ENCODE measurements around the gene HHATL.

The HHATL gene

GRCh38 chr3:42672515-42672914, 30.1 kb downstream of the HHATL start:
- Histone ChIP-seq H2AFZ (ENCODE audit: low read depth, low read length) (no peak overlapping the region), H3K36me3 (ENCODE audit: insufficient read depth, low read length) (no peaks in the 10 kb centered on the region), H3K4me1 (ENCODE audit: insufficient read depth, low read length) (peaks cover 3% of the 10 kb centered on the region)

GRCh38 chr3:42670670-42671069, 31.9 kb downstream of the HHATL start:
- H3K4me1 ChIP-seq (ENCODE audit: insufficient read depth, low read length) = peaks cover 4% of the 10 kb centered on the region
- H3K9me3 ChIP-seq (ENCODE audit: low read length) = no peaks in the 10 kb centered on the region
- H3K27me3 ChIP-seq (ENCODE audit: insufficient read depth, low read length) = no peaks in the 10 kb centered on the region
- H3K4me3 ChIP-seq (ENCODE audit: low read length) = no peak overlapping the region
- H2AFZ ChIP-seq (ENCODE audit: low read depth, low read length) = no peak overlapping the region
- H3K36me3 ChIP-seq (ENCODE audit: insufficient read depth, low read length) = no peaks in the 10 kb centered on the region

More at GRCh38 chr3:42672515-42672914, 30.1 kb downstream of the HHATL start:
- Histone ChIP-seq H3K9me3 (ENCODE audit: low read length) (peaks cover 5% of the 10 kb centered on the region), H3K4me3 (ENCODE audit: low read length) (no peak overlapping the region), H3K27me3 (ENCODE audit: insufficient read depth, low read length) (peaks cover 2% of the 10 kb centered on the region)

GRCh38 chr3:42670051-42670576, 32.5 kb downstream of the HHATL start:
- Histone ChIP-seq H3K9me3 (ENCODE audit: low read length) (no peaks in the 10 kb centered on the region), H3K27me3 (ENCODE audit: insufficient read depth, low read length) (no peaks in the 10 kb centered on the region), H3K36me3 (ENCODE audit: insufficient read depth, low read length) (no peaks in the 10 kb centered on the region), H3K4me3 (ENCODE audit: low read length) (no peak overlapping the region), H2AFZ (ENCODE audit: low read depth, low read length) (no peak overlapping the region), H3K4me1 (ENCODE audit: insufficient read depth, low read length) (peaks cover 4% of the 10 kb centered on the region)

GRCh38 chr3:42668793-42669217, 33.8 kb downstream of the HHATL start:
- Histone ChIP-seq H3K9me3 (ENCODE audit: low read length) (no peaks in the 10 kb centered on the region), H3K27me3 (ENCODE audit: insufficient read depth, low read length) (no peaks in the 10 kb centered on the region), H3K4me1 (ENCODE audit: insufficient read depth, low read length) (peaks cover 4% of the 10 kb centered on the region), H3K4me3 (ENCODE audit: low read length) (no peak overlapping the region), H3K36me3 (ENCODE audit: insufficient read depth, low read length) (no peaks in the 10 kb centered on the region), H2AFZ (ENCODE audit: low read depth, low read length) (no peak overlapping the region)

GRCh38 chr3:42668413-42668760, 34.2 kb downstream of the HHATL start:
- Histone ChIP-seq H3K9me3 (ENCODE audit: low read length) (no peaks in the 10 kb centered on the region), H3K4me3 (ENCODE audit: low read length) (no peak overlapping the region), H3K27me3 (ENCODE audit: insufficient read depth, low read length) (no peaks in the 10 kb centered on the region), H2AFZ (ENCODE audit: low read depth, low read length) (no peak overlapping the region), H3K36me3 (ENCODE audit: insufficient read depth, low read length) (no peaks in the 10 kb centered on the region), H3K4me1 (ENCODE audit: insufficient read depth, low read length) (peaks cover 4% of the 10 kb centered on the region)

- no peaks in the 10 kb centered on the region for H3K27me3 ChIP-seq (ENCODE audit: insufficient read depth, low read length)
- no peak overlapping the region for H3K4me3 ChIP-seq (ENCODE audit: low read length)
- H3K36me3 ChIP-seq (ENCODE audit: insufficient read depth, low read length) = no peaks in the 10 kb centered on the region
- H3K4me1 ChIP-seq (ENCODE audit: insufficient read depth, low read length) = peaks cover 4% of the 10 kb centered on the region
- no peak overlapping the region for H2AFZ ChIP-seq (ENCODE audit: low read depth, low read length)
- no peaks in the 10 kb centered on the region for H3K9me3 ChIP-seq (ENCODE audit: low read length)
Measured at GRCh38 chr3:42667523-42668412, 34.8 kb downstream of the HHATL start.

GRCh38 chr3:42667096-42667522, 35.5 kb downstream of the HHATL start:
- peaks cover 4% of the 10 kb centered on the region for H3K4me1 ChIP-seq (ENCODE audit: insufficient read depth, low read length)
- H3K4me3 ChIP-seq (ENCODE audit: low read length) = no peak overlapping the region
- no peaks in the 10 kb centered on the region for H3K9me3 ChIP-seq (ENCODE audit: low read length)
- no peaks in the 10 kb centered on the region for H3K36me3 ChIP-seq (ENCODE audit: insufficient read depth, low read length)
- H2AFZ ChIP-seq (ENCODE audit: low read depth, low read length) = no peak overlapping the region
- no peaks in the 10 kb centered on the region for H3K27me3 ChIP-seq (ENCODE audit: insufficient read depth, low read length)

GRCh38 chr3:42666577-42666998, 36.0 kb downstream of the HHATL start:
- Histone ChIP-seq H3K4me1 (ENCODE audit: insufficient read depth, low read length) (peaks cover 4% of the 10 kb centered on the region), H2AFZ (ENCODE audit: low read depth, low read length) (no peak overlapping the region), H3K27me3 (ENCODE audit: insufficient read depth, low read length) (no peaks in the 10 kb centered on the region), H3K4me3 (ENCODE audit: low read length) (no peak overlapping the region), H3K36me3 (ENCODE audit: insufficient read depth, low read length) (no peaks in the 10 kb centered on the region), H3K9me3 (ENCODE audit: low read length) (no peaks in the 10 kb centered on the region)

- H3K27me3 ChIP-seq (ENCODE audit: insufficient read depth, low read length) = no peaks in the 10 kb centered on the region
- H3K4me3 ChIP-seq (ENCODE audit: low read length) = no peak overlapping the region
- H3K4me1 ChIP-seq (ENCODE audit: insufficient read depth, low read length) = peaks cover 4% of the 10 kb centered on the region
- no peak overlapping the region for H2AFZ ChIP-seq (ENCODE audit: low read depth, low read length)
- no peaks in the 10 kb centered on the region for H3K9me3 ChIP-seq (ENCODE audit: low read length)
- no peaks in the 10 kb centered on the region for H3K36me3 ChIP-seq (ENCODE audit: insufficient read depth, low read length)
Measured at GRCh38 chr3:42666022-42666421, 36.6 kb downstream of the HHATL start.

- H3K27me3 ChIP-seq (ENCODE audit: insufficient read depth, low read length) = no peaks in the 10 kb centered on the region
- no peaks in the 10 kb centered on the region for H3K36me3 ChIP-seq (ENCODE audit: insufficient read depth, low read length)
- no peak overlapping the region for H3K4me3 ChIP-seq (ENCODE audit: low read length)
- H3K9me3 ChIP-seq (ENCODE audit: low read length) = no peaks in the 10 kb centered on the region
- H2AFZ ChIP-seq (ENCODE audit: low read depth, low read length) = no peak overlapping the region
- peaks cover 4% of the 10 kb centered on the region for H3K4me1 ChIP-seq (ENCODE audit: insufficient read depth, low read length)
Measured at GRCh38 chr3:42665050-42665878, 37.3 kb downstream of the HHATL start.

GRCh38 chr3:42664438-42664803, 38.2 kb downstream of the HHATL start:
- Histone ChIP-seq H3K27me3 (ENCODE audit: insufficient read depth, low read length) (no peaks in the 10 kb centered on the region), H2AFZ (ENCODE audit: low read depth, low read length) (no peak overlapping the region), H3K4me3 (ENCODE audit: low read length) (no peak overlapping the region), H3K4me1 (ENCODE audit: insufficient read depth, low read length) (peaks cover 4% of the 10 kb centered on the region), H3K9me3 (ENCODE audit: low read length) (no peaks in the 10 kb centered on the region), H3K36me3 (ENCODE audit: insufficient read depth, low read length) (peaks cover 3% of the 10 kb centered on the region)

GRCh38 chr3:42663581-42664437, 38.8 kb downstream of the HHATL start:
- no peak overlapping the region for H2AFZ ChIP-seq (ENCODE audit: low read depth, low read length)
- H3K4me3 ChIP-seq (ENCODE audit: low read length) = no peak overlapping the region
- no peaks in the 10 kb centered on the region for H3K9me3 ChIP-seq (ENCODE audit: low read length)
- peaks cover 3% of the 10 kb centered on the region for H3K36me3 ChIP-seq (ENCODE audit: insufficient read depth, low read length)
- no peaks in the 10 kb centered on the region for H3K27me3 ChIP-seq (ENCODE audit: insufficient read depth, low read length)
- peaks cover 4% of the 10 kb centered on the region for H3K4me1 ChIP-seq (ENCODE audit: insufficient read depth, low read length)
